C4-2B (cell line): Measurements from ENCODE around the gene SMIM29.

Experiments
- ZFX ChIP-seq: fragments of 450-650 bp; IDR thresholded peaks from 2 replicates; pipeline ENCODE4 v1.6.1; 2017
- TF ChIP-seq, protein P1 (sequence below): fragments of 450-650 bp; conservative IDR thresholded peaks from 2 replicates; pipeline ENCODE4 v1.5.1; 2017; ENCODE audit warnings: mild to moderate bottlenecking

DNA sequence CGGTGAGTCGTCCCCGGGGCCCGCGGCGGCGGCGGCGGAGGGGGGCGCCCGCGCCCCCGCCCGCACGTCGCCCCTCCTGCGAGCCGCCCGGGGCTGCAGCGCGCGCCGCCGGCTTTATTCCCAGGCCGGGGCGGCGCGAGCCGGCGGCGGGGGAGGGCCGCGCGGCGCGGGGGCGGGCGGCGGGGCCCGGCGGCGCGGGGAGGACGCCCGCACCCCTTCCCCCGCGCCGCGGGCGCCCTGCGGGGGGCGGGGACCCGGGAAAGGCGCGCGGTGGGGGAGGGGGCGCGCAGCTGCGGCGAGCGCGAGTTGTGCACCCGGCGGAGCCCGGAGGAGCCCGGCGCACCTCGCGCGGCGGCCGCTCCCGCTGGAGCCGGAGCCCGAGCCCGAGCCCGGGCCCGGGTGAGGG is 11.5 kb downstream of the SMIM29 start:
- TF ChIP-seq, protein P1, sequence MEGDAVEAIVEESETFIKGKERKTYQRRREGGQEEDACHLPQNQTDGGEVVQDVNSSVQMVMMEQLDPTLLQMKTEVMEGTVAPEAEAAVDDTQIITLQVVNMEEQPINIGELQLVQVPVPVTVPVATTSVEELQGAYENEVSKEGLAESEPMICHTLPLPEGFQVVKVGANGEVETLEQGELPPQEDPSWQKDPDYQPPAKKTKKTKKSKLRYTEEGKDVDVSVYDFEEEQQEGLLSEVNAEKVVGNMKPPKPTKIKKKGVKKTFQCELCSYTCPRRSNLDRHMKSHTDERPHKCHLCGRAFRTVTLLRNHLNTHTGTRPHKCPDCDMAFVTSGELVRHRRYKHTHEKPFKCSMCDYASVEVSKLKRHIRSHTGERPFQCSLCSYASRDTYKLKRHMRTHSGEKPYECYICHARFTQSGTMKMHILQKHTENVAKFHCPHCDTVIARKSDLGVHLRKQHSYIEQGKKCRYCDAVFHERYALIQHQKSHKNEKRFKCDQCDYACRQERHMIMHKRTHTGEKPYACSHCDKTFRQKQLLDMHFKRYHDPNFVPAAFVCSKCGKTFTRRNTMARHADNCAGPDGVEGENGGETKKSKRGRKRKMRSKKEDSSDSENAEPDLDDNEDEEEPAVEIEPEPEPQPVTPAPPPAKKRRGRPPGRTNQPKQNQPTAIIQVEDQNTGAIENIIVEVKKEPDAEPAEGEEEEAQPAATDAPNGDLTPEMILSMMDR = no peak
- no peak for TF ChIP-seq ZFX
